NT2/D1 (cell line): ENCODE results near the gene HSD17B2.

ENCODE experiments used
- SUZ12 ChIP-seq: IDR thresholded peaks from 2 replicates; pipeline ENCODE4 v1.6.1; 2011; ENCODE audit not compliant: insufficient read length, insufficient read depth; ENCODE audit errors: extremely low read depth
- ZNF274 ChIP-seq: IDR thresholded peaks from 2 replicates; pipeline ENCODE4 v1.6.1; 2011; ENCODE audit warnings: mild to moderate bottlenecking, low read depth, low read length

DNA sequence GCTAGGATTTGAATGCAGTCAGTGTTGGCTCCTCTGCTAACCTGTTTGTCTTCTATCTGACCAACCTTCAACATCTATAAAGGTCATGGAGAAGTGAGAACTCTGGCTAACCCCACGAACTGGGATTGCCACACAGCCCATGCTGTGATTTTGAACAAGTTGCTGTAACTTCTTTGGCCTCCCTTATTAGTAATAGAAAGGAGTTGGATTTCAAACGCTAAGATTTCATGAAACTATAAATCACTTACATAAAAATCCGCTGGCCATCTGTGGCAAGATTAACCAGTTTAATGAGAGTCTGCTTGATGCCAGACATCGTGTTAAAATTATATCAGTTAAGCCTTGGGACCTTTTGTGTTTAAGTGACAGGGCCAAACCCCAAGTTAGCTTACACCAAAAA lies 53.4 kb downstream of the HSD17B2 start:
- no peak for TF ChIP-seq SUZ12
- TF ChIP-seq ZNF274: no peak
